HFF-Myc (cell line): ENCODE data around the gene SGO1.
A peak's percentile ranks its signal among the peaks of the same experiment; 100 is the strongest.

ENCODE experiments used
- DNase-seq: peaks from one replicate; pipeline ENCODE4 v3.0.0-alpha.2; 2011; ENCODE audit warnings: low read depth; ENCODE audit errors: extremely low read depth
- H3K4me3 ChIP-seq: replicated peaks from 2 replicates; pipeline ENCODE4 v1.5.1; 2011; ENCODE audit warnings: low read depth, mild to moderate bottlenecking, control low read depth, low read length
- TF ChIP-seq, protein P1 (sequence below): IDR thresholded peaks from 2 replicates; pipeline ENCODE4 v1.5.1; 2012; ENCODE audit warnings: mild to moderate bottlenecking, low read depth, low read length, control low read depth; ENCODE audit errors: missing control alignments

SGO1 gene

DNA sequence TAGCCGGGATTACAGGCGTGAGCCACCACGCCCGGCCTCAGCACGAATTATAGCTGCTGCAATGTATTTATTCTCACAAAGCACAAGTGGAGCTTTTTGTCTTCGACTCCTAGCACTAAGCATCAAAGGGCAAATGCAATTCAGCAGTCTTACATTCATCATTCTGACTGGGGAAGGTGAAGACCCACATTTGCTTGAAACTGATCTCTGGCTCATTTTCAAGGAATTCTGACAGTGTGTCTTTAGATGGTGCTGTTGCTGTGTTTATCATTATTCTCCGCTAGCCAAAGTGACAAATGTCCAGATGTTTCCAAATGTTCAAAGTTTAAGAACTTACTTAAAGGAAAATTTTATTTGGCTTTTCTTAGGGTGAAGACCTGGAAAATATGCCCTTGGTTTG lies 55.9 kb downstream of the SGO1 start:
- DNase-seq = no peak
- H3K4me3 ChIP-seq = no peak overlapping the region

DNA sequence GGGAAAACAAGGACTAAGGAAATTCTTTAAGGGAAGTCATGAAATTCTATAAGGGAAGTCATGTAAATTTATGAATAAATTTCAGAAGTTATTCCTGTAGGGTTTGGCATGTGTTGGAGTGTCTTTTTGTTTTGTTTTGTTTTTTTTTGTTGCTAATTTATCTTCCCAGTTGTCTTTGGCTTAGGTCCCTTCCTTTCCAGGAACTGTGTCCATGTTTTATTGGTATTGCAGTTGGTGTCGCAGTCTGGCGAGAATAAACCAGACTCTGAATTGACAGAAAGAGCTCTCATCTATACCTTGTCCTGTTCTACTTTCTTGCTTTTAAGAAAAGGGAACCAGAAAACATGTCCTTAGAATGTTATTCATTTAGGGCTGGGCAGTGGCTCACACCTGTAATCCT lies 57.6 kb downstream of the SGO1 start:
- no peak overlapping the region for H3K4me3 ChIP-seq
- TF ChIP-seq, protein P1, sequence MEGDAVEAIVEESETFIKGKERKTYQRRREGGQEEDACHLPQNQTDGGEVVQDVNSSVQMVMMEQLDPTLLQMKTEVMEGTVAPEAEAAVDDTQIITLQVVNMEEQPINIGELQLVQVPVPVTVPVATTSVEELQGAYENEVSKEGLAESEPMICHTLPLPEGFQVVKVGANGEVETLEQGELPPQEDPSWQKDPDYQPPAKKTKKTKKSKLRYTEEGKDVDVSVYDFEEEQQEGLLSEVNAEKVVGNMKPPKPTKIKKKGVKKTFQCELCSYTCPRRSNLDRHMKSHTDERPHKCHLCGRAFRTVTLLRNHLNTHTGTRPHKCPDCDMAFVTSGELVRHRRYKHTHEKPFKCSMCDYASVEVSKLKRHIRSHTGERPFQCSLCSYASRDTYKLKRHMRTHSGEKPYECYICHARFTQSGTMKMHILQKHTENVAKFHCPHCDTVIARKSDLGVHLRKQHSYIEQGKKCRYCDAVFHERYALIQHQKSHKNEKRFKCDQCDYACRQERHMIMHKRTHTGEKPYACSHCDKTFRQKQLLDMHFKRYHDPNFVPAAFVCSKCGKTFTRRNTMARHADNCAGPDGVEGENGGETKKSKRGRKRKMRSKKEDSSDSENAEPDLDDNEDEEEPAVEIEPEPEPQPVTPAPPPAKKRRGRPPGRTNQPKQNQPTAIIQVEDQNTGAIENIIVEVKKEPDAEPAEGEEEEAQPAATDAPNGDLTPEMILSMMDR = no peak
- DNase-seq = no peak

More for the DNA sequence above, 55.9 kb downstream of the SGO1 start:
- TF ChIP-seq, protein P1 = no peak

DNA sequence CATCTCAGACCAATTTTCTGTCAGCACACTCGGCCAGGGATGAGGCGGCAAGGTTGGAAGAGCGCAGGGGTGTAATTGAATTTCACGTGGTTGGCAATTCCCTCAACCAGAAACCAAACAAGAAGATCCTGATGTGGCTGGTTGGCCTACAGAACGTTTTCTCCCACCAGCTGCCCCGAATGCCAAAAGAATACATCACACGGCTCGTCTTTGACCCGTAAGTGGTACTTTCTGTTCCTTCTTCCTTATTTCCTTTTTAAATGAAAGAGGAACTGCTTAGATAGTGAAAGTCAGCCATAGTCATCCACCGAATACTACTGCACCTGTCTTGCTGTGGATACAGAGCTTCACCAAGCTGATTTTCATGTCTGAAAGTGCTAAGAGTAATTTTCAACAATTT lies 60.1 kb downstream of the SGO1 start:
- TF ChIP-seq, protein P1 = no peak
- DNase-seq = no peak
- H3K4me3 ChIP-seq = no peak overlapping the region

DNA sequence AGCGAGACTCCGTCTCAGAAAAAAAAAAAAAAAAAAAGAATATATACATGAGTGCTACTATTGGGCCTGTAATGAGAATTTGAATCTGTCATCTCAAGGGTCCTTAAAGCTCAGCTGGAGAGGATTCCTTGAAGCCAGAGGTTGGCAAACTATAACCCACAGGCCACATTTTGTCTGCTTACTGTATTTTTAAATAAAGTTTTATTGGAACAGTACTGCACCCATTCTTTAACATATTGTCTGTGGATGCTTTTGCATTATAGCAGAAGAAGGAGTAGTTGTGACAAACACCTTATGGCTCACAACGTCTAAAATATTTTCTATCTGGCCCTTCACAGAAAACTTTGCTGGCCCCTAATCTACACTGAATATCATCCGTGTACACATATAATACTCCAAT lies 60.7 kb downstream of the SGO1 start:
- no peak overlapping the region for H3K4me3 ChIP-seq
- TF ChIP-seq, protein P1 = no peak
- DNase-seq = no peak

DNA sequence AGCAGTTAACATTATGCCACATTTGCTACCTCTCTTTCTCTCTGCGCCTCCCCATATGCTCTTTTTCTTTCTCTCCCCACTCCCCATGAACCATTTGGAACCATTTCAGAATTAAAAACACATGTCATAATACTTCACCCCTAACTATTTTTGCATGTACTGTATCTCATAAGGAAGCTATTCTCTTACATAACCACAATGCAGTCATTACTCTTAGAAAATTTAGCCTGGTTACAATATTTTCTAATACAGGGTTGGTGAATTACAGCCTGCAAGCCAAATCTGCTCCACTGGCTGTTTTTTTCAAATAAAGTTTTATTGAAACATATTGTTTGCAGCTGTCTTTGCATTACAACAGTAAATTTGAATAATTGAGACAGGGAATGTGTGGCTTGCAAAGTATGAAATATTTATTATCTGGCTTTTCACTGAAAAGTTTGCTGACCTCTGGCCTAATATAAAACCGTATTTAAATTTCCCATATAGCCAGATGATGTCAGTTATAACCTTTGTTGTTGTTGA lies 62.8 kb downstream of the SGO1 start:
- peak; percentile 11 for DNase-seq
- TF ChIP-seq, protein P1 = no peak
- no peak overlapping the region for H3K4me3 ChIP-seq

DNA sequence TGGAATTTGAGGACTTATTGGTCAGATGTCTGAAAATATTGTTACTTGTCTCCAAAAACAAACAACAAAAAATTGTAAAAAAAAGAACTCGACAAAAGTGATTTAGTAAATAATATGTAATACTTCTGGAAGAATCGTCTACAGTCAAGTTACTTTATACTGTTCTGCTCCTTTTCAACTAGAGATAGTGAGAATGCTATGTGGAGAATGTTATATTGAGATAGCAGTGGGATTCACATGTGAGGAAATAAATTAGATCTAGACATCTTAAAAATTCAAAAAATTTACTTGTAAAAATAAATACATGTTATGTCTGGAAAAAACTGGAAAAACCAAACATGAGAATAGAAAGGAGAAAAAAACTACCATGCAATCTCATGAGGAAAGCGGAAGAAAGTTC lies 64.9 kb downstream of the SGO1 start:
- DNase-seq = no peak
- TF ChIP-seq, protein P1 = no peak

More for the DNA sequence above, 64.9 kb downstream of the SGO1 start:
- no peak overlapping the region for H3K4me3 ChIP-seq
